ENCODE data around the gene WDTC1.

- TF ChIP-seq CTCF (IDR thresholded peaks at IDR 0.05) (no peak), POLR2A (IDR thresholded peaks at IDR 0.05) (no peak)
These were observed 68.2 kb downstream of the WDTC1 start for GRCh38 chr1:27302612-27303011.
